ENCODE results near the gene CCDC63.

- TF ChIP-seq POLR2AphosphoS5 (IDR thresholded peaks at IDR 0.05; ENCODE audit: insufficient read depth, low read depth, low read length) (no peak), MYC (IDR thresholded peaks at IDR 0.05; ENCODE audit: low read depth, low read length) (no peak), POLR2A (IDR thresholded peaks at IDR 0.05; ENCODE audit: low read depth, low read length) (no peak)
- TF ChIP-seq, protein P1, sequence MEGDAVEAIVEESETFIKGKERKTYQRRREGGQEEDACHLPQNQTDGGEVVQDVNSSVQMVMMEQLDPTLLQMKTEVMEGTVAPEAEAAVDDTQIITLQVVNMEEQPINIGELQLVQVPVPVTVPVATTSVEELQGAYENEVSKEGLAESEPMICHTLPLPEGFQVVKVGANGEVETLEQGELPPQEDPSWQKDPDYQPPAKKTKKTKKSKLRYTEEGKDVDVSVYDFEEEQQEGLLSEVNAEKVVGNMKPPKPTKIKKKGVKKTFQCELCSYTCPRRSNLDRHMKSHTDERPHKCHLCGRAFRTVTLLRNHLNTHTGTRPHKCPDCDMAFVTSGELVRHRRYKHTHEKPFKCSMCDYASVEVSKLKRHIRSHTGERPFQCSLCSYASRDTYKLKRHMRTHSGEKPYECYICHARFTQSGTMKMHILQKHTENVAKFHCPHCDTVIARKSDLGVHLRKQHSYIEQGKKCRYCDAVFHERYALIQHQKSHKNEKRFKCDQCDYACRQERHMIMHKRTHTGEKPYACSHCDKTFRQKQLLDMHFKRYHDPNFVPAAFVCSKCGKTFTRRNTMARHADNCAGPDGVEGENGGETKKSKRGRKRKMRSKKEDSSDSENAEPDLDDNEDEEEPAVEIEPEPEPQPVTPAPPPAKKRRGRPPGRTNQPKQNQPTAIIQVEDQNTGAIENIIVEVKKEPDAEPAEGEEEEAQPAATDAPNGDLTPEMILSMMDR (IDR thresholded peaks at IDR 0.05; ENCODE audit: extremely low read depth in 1 of 2, insufficient read depth in 1 of 2, low read depth in 1 of 2, low read length in 2 of 2): no peak
Measured at GRCh38 chr12:110935588-110935987, 88.8 kb downstream of the CCDC63 start.

Measured in endothelial cell of umbilical vein (primary cell).